GM21515 (cell line): ENCODE results near the gene SHOC2.

Source experiments
- ATAC-seq: cut with Tn5 transposase; IDR thresholded peaks from one replicate; pipeline ENCODE4 v1.9.1; 2021; ENCODE audit not compliant: unreplicated experiment

SHOC2 gene

DNA sequence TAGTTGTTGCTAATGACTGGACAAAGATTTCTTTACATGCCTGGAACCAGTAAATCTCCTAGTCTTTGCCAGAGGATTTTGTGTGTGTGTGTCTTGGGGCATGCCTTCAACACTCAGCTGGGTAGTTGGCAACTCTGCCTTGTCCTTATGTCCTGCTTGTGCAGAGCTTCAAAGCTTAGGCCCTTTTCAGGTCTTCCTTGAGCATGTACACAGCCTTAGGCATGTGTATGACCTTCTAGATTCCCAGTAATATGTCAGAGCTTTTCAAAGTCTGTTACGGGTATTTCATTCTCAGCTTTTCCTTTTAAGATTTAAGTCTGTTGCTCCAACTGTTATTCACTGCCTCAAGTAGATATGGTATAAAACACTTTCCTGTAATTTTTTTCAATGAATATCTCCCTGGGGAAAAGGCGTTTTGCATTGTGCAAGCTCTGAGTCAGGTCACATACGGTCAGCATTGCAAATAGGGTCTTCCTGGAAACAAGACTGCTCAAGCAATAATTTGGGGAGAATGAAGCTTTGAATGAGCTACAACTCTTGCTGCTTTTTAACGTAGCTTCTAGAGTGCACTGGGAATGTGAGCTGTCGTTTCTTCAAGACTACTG is 25.5 kb downstream of the SHOC2 start:
- ATAC-seq: no peak

DNA sequence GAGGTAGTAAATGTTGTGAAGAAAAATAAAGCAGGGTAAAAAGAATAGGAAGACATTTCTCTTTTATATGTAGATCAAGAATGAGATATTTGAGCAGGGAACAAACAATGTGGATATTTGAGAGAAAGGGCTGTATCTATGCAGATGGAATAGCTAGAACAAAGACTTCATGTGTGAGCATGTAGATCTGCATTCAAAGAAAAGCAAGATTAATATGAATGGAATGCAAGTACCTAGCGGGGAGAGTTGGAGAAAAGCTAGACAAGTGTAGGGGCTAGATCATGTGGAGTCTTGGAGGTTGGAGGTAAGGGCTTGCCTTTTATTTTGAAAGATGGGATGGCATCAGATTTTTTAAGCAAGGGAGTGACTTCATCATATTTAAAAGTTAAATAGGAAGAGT is 27.1 kb downstream of the SHOC2 start:
- no peak for ATAC-seq

DNA sequence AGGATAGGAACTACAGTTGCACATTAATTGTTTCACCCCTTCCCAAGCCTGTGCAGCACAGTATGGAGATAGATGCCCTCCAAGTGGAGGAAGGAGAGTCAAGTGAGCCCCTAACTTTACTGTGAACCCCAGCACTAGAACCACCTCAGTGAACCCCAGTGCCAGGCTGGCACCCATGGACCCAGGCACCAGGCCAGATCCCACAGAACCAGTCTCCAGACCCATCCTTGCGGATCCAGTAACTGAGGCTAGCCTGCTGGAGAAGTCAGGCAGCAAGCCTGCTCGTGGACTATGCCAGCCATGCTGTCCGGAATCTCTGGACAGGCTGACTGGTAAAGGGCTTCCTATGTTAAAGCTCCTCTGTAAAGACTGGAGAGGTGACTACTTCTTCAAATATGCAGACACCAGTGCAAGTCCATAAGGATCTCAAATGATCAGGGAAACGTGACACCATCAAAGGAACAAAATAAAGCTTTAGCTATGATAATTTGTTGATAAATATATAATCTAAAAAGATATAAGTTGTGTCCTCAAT is 27.7 kb downstream of the SHOC2 start:
- no peak for ATAC-seq

DNA sequence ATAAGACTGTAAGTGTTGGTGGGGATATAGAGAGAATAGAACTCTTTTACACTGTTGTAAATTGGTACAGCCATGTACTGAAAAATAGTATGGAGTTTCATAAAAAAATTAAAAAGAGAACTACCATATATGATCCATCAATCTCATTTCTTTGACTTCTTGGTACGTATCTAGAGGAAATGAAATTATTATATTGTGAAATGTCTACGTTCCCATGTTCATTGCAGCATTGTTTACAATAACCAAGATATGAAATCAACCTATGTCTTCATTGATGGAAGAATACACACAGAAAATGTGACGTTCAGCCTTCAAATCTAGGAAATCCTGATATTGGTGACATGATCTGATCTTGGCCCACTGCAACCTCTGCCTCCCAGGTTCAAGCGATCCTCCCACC is 32.0 kb downstream of the SHOC2 start:
- no peak for ATAC-seq

DNA sequence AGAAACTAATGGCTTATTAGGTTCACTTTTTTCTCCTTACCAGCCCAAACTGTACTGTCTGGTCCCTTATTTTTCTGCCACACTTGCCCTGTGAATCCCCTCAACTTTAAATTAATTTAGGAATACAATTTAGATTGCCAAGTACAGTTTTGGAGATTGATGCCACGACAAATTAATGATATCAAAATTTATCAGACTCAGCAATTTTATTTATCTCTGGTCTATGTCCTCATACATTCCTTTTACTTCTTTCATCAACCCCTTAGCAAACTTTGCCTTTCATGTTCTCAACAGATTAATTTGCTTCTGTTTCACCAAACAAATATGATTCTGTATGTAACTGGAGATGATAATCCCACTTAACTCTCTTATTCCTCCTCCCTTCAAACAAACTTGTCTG is 38.2 kb downstream of the SHOC2 start:
- ATAC-seq: no peak

DNA sequence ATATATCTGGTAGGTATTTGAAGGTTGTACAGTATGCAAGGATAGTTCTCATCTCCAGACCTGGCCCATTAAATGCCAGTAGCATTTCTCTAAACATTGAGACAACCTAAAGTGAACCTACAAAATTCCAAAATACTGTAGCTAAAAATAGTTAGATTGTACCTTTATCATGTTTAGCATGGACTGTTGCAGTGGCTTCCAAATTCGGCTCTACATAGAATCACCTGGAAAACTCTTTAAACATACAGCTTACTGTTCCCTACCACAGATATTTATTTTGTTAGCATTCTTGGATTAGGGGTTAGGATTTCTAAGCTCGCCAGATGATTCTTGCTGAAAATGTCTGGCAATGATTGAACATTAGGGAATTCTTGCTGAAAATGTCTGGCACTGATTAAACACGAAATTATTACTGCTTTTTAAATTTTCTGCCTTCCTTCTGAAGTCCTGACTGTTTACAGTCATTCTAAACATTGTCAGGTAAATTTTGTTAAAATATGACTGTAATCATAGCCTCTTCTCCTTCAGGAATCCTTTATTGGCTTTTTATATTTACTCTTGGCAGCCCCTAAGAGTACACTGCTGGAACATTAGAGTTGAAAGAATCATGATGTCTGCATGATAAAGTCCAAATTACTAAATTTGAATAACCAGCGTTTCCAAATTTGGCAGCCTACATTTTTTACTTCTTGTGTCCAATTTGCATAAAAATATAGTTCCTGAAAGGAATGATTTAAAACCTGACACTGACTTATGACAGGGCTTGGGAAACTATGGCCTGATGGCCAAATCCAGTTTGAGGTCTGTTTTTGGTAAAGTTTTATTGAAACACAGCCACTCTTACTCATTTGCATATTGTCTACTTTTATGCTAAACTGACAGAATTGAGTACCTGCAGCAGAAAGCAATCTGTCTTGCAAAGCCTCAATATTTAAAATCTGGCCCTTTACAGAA is 40.3 kb downstream of the SHOC2 start:
- ATAC-seq: no peak

DNA sequence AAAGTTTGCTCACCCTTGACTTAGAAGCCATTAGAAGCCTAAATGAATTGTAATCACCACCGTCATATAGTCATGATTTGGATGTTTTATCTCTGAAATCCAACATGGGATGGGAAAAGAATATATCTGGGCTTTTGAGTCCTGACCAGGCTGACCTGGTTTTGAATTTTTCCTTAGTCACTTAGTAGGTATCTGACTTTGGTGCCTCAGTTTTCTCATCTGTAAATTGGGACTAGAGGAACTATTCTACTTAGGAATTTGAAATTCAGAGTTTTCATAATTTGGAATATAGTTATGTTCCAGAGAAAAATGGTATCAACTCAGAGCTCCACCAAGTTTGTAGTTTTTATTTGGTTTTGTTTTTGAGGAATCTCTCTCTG is 40.9 kb downstream of the SHOC2 start:
- no peak for ATAC-seq

DNA sequence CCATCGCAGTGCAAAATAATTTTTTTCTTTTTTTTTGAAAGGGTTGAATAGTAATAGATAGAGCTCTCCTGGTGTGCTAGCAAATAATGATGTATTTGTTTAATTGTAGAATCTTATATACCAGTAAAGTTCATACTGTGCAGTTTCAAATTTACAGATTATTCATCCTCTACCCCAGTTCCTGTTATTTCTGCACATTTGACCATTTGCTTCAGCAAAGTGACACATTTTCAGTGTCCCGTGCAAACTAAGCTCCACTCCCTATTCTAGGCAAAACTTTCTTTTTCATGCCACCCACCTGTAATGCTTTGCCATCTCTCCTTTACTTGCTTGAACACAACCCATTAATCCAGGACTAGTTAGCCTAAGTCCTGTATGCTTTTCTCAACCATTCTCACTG is 43.0 kb downstream of the SHOC2 start:
- no peak for ATAC-seq

DNA sequence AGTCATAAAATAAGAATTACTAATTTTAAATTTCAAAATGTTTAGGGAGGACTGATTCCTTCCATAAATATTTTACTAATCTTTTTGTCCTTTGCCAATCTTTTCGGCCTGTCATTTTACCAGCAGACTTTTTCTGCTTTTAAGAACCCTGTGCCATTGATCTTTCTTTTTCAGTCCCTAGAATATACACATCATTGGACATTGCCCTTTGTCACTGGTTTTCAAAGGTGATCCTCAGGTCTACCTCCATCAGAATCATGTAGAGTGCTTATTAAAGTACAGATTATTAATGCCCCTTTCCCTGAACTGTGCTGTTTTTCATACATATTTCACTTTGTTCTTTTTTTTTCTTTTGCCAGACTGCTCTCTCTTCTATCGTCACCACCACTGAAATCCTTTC is 43.8 kb downstream of the SHOC2 start:
- ATAC-seq: no peak

DNA sequence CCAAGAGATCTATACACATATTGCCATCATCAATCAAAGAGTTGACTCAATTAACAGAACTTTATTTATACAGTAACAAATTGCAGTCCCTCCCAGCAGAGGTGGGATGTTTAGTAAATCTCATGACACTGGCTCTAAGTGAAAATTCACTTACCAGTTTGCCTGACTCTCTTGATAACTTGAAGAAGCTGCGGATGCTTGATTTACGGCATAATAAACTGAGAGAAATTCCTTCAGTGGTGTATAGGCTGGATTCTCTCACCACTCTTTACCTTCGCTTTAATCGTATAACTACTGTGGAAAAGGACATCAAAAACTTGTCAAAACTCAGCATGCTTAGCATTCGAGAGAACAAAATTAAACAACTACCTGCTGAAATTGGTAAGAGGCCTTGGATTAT is 45.3 kb downstream of the SHOC2 start:
- no peak for ATAC-seq

DNA sequence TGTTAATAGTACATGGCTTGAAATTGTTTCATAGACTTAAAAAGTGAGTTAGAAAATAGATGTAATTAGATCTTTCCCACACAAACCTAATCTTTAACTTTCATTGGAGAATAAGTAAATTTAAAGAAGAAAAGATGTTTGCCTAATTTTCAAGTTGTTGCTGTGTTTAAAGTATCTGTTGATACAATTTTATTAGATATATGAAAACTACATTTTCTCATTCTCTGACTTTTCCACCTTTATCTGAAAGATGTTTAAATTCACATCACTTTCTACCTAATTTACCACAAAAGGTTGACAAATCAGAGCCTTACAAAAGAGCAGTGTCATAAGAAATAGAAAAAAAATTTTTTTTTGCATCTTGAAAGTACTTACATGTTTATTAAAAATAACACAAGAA is 45.8 kb downstream of the SHOC2 start:
- no peak for ATAC-seq

DNA sequence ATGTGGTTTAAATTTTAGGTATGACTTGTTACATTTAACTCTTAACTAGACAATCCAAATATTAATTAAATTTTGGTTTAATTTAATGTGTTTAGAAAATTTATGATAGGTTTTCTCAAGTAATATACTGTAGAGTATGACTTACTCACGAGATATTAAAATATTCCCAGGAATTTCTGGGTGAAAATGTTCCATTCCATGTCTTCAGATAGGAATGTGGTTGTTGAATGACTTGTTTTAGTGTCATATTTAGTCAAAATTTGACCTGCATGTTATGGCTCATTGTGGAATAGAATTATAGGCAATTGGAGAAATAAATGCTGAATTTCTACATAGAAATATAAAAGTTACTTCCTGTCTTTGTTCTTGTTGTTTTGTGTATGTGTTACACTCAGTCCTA is 46.7 kb downstream of the SHOC2 start:
- no peak for ATAC-seq

DNA sequence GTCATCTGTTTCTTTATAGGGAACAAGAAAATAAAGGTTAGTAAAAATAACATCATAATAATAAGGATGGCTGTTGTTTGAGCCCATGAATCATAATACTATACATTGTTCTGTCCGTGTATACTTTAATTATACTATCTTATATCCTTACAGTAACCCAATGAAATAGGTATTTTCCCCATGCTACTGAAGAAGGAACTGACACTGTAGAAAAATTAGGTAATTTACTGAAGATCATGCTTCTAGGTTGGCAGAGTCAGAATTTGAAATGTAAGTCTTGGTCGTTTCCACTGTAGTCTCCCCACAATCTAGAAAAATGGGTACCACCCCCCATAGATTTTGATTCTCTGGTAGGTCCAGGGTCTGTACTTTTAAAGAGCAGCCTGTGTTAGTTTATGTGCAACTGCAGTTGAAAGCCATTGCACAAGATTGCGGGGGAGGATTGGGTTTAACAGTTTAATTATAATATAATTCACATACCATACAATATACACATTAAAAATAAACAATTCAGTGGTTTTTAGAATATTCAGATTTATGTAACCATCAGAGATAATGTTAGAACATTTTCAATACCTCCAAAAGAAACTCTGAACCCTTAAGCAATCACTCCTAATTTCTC is 47.7 kb downstream of the SHOC2 start:
- ATAC-seq: no peak

DNA sequence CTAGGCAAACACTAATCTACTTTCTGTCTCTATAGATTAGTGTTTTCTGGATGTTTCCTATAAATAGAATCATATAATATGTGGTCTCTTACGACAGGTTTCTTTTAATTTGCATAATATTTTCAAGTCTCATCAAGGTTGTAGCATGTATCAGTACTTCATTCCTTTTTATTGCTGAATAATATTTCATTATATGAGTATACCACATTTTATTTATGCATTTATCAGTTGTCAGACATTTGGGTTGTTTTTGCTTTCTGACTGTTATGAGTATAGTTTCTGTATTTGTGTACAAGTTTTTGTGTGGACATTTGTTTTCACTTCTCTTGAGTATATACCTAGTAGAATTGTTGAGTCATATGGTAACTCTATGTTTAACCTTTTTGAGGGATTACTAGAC is 48.2 kb downstream of the SHOC2 start:
- peak; percentile 67 for ATAC-seq

DNA sequence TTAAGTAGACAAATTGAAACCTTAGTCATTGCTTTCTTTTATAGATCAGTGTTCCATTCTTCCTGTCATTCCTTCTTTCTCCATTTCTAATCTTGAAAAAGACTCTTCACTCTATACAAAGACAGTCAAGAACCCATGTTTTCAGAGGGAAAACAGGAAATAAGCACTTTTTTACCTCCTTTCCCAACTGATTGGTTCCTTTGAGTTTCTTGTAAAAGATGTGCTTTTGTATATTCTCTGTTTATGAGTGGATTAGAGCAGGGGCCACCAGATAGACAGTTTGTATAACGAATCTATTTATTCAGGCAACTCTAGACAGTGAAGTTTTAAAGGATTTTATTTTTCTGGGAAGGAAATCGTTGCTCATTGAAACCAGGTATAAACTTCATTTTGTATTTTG is 49.8 kb downstream of the SHOC2 start:
- no peak for ATAC-seq

DNA sequence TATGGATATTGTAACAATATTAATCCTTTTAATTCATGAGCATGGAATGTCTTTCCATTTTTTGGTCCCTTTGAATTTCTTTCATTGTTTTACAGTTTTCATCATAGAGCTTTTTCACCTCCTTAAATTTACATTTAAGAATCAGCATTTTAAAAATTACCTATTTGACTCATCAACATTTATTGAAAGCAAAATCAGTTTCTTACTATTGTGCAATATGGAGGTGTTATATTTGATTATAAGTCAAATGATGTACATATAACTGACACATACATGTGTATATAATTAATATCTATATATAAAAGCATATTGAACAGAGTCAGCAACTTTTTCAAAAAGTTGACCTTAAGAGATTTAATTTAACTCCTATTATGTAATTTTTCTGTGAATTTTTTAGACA is 52.2 kb downstream of the SHOC2 start:
- ATAC-seq: no peak

DNA sequence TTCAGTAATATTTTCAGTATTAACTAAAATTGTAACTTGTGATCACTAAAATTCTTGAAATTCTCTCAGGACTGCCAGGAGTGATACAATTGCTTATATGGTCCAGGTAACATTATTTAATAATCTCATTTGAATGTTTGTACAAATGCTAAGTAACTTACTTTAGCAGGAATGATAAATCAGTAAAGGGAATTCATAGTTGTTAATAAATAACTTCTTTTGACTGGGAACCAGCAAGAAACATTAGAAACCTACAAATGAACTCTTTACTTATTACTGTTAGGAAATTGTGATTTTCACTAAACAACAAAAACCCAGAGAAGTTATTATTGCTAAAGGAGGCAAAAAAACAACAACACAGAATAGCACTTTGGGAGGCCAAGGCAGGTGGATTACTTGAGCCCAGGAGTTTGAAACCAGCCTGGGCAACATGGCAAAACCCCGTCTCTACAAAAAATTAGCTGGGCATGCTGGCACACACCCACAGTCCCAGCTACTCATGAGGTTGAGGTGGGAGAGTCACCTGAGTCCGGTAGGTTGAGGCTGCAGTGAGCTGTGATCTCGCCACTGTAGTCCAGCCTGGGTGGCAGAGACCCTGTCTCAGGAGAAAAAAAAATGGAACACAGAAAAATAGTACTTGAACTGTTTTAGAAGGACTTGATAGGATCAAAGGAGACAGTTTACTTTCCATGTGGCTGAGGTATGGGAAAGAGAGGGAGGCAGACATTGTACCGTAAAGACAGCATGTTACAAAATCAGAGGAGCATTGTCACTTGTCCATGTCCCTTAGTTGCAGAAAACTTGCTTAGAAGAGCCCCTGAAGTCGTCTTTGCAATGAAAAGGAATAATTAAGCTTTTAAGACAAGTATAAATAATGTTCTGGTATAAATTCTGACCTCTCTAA is 53.1 kb downstream of the SHOC2 start:
- no peak for ATAC-seq

DNA sequence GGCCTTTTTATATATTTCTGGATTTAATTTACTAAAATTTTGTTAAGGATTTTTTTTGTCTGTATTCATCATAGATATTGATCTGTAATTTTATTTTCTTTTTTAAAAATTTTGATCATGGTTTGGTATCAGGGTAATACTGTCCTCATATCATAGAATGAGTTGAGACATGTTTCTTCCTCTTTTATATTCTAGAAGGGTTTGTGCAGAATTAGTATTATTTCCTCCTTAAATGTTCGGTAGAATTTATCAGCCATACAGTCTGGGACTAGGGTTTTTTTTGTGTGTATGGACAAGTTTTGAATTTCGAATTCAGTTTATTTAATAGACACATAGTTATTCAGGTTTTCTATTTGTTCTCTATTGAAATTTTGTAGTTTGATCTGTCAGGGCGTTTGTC is 54.0 kb downstream of the SHOC2 start:
- no peak for ATAC-seq

DNA sequence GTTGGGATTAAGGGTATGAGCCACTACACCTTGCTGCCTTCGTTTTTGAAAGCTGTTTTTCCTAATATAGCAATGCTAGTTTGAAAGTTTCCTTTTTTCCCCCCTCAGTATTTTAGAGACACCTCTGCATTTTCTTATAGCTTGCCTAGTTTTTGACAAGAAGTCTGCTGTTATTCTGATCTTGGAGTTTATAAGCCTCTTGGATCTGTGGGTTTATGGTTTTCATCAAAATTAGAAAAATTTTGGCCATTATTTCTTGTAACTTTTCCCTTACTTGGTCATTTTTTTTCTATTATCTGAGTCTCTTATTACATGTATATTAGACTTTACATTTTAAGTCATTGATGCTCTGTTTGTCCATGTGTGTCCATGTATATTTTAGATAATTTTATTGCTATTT is 57.2 kb downstream of the SHOC2 start:
- no peak for ATAC-seq

DNA sequence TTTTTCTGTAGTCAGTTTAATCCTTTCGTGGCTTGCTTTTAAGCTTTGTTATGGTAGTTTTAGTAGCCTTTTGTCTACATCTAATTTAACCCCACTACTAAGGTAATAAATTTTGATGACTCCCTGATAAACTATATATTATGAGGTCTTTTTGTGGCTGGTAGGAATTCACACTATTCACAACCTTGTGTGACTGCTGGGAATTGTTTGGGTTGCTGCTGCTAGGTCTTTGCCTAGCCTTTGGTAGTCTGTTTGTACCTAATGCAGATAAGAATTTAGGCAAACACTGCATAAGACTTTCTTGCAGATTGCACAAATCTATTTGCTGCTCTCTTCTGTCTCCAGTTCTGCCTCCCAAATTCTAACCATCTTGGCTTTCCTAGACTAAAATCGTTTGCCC is 58.3 kb downstream of the SHOC2 start:
- no peak for ATAC-seq

DNA sequence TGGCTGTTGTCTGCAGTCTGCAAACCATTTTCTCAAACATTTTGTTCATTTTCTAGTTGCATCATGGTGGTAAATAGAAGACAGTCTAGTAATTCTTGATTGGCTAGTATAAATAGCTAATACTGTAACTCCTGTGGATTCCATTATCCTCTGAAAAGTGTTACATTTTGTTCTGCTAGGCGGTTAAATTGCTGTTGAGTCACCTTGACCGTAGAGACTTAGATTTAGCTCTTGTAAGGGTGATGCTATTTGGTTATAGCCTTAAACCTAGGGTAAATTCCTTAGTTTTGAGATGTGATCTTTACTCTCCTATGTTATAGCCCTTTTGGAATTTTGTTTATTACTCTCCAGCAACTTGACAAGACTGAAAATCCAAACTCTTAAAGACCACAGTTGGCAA is 58.8 kb downstream of the SHOC2 start:
- ATAC-seq: no peak
